ENCODE data around the gene GALNTL6.
"Not testable (repeated sequence)": the region's sequence is repeated elsewhere in the genome, so short reads cannot be mapped to it uniquely, and the experiment has no call there.

Gene GALNTL6

GRCh38 chr4:172938870-172939269 lies 1125.7 kb downstream of the GALNTL6 start:
- DNase-seq (ENCODE audit: low read depth in 2 of 2): no peak

GRCh38 chr4:172942840-172943239 lies 1129.6 kb downstream of the GALNTL6 start:
- DNase-seq (ENCODE audit: low read depth in 2 of 2): no peak

GRCh38 chr4:172945611-172946010 lies 1132.4 kb downstream of the GALNTL6 start:
- DNase-seq (ENCODE audit: low read depth in 2 of 2): no peak

DNA sequence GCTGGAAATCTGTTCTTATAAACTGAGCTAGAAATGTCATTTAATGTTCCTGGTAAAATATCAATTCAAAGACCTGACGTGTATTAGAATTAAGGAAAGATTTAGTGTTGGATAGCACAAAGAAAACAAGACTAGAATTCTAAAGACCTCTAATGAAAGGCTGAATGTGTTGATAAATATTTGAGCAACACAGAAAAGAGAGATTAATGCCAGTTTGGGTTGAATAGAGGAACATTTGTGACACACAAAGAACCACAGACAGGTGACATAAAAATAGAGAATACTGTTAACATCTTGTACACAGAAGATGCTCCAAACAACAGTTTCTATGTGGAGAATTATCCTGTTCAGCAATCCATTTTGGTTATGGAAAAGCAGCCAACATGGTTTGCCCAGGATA lies 1133.3 kb downstream of the GALNTL6 start:
- DNase-seq (ENCODE audit: low read depth in 2 of 2): no peak

GRCh38 chr4:172947594-172947993 lies 1134.4 kb downstream of the GALNTL6 start:
- DNase-seq (ENCODE audit: low read depth in 2 of 2): no peak

DNA sequence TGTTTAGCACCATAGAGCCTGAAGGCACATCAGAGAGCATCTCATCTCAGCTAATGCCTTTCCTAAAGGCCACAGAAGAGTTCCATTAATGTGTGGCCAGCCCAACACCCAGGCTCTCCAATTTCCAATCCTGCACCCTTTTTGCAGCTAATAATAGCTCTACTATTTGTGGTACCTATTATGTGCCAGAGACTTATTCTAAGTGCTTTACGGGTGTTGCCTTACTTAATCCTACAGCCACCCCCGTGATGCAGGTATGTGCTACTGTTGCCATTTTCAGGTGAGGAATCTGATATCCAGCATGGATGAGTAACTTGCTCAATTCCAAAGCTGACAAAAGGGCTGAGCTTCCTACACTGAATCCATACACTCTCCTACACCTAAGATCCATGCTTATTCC lies 1137.8 kb downstream of the GALNTL6 start:
- no peak for DNase-seq (ENCODE audit: low read depth in 2 of 2)

DNA sequence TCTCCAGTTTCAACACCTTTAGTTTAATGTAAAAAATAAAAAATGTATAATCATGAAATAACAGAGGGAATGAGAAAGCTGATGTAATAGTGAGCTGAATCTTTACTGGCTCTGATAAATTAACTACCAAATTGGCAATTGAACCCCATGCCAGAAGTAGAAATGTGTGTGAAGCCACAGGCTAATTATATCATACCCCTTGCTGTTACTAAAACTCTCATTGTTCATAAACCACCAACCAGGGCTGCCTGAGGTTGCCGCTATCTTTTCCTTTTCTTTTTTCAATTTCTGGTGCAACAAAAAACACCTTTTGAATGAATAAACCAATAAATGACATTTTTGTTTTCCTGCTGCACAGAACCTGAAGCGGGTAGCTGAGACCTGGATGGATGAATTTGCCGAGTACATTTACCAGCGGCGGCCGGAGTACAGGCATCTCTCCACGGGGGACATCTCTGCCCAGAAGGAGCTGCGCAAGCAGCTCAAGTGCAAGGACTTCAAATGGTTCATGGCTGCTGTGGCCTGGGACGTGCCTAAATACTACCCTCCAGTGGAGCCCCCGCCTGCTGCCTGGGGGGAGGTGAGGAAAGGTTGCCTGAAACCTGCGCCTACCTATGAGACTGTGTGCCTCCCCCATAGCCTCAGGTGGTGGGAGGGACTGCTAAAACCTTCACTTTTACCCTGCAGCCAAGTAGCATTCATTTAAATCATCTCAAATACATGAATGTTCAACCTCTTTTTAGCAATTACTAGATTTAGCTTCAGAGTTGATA lies 1138.7 kb downstream of the GALNTL6 start:
- no peak for DNase-seq (ENCODE audit: low read depth in 2 of 2)

GRCh38 chr4:172953896-172954568 lies 1140.8 kb downstream of the GALNTL6 start:
- no peak for DNase-seq (ENCODE audit: low read depth in 2 of 2)

- DNase-seq (ENCODE audit: low read depth in 2 of 2): not testable (repeated sequence)
Observed at GRCh38 chr4:172956340-172956739, 1143.1 kb downstream of the GALNTL6 start.

- no peak for DNase-seq (ENCODE audit: low read depth in 2 of 2)
Observed at GRCh38 chr4:172957216-172957615, 1144.0 kb downstream of the GALNTL6 start.

DNA sequence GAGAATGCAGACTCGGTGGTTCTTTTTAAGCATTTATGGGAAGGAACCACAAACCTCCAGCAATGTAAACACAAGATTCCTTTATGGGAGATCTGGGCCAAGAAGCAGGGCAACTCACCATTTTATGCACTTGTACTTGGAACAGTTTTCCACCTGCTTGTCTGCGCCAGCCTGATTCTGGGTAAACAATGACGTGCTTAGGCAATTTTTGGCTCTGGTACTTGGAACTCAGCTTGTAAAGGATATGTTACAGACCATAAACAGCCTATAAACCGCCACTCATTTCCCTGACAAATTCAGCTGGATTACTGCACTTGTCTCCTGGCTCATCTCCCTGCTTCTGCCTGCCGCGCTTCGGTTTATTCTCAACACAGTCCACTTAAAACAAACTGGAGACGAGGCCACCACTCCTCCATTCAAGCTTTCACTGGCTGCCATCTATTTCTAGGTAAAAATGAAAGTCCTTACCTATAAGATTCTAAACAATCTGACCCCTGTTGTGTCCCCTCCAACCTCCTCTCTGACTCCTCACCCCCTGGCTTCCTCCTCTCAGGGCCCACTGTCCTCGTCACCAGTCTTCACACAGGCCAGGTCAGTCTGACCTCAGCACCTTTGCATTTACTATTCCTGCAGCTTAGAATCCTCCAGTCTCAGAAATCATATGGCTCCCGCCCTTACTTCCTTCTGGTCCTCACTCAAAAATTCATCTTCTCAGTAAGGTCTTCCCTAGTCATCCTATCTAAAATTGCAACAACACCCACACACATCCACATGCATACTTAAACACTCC lies 1149.6 kb downstream of the GALNTL6 start:
- DNase-seq (ENCODE audit: low read depth in 2 of 2): peak; percentile 8 to 9

DNA sequence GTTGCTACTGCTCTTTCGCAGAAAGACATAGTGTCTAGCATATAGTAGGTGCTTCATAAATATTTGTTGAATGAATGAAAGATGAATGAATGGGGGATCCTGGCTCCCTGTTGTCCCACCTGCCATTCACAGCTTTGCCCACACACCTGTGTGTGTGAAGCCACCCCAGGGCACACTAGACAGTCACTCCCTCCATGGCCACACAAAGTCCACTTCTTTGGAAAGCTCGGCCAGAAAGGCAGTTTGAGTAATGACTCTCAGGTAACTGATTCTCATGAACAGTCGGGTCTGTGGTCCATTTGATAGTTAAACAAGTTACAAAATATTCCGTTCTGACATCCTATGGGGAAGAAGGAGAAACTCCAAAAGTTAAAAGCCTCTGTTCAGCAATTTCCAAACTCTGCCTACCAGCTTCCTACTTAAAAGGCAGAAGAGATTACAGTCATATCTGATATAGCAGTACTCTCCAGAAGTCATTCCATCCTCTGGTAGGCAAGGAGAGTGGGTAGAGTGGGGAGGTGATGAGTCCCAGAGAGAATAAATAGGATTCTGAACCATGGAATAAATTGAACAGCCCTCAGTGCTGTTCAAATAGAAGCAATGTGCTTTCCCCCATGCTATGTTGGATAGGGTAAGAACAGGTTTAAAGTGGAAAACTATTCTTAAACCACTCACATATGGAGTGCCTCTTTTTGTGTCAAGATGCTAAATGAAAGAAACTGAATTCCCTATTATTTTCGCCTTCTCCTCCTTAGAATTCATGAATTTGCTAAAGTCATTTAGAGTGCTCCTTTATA lies 1150.5 kb downstream of the GALNTL6 start:
- no peak for DNase-seq (ENCODE audit: low read depth in 2 of 2)

GRCh38 chr4:172970189-172970588 lies 1157.0 kb downstream of the GALNTL6 start:
- not testable (repeated sequence) for DNase-seq (ENCODE audit: low read depth in 2 of 2)

DNA sequence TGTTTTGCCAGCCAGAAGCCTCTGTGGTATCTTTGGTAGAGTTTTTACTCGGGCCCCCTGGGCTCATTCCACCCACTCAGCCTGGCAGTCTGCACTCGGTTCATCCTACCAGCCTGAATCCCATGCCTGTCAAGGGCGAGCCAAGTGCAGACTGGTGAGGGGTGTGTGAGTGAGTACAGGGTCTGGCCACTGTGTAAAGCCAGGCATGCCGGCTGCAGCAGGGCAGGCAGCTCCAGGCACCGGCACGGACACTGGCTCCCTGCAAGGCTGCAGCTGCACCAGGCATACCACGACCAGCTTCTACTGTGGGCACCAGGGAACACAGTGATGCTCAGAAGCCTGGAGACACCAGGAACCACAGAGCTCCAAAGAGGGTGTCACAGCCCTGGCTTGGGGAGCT lies 1161.4 kb downstream of the GALNTL6 start:
- DNase-seq (ENCODE audit: low read depth in 2 of 2): no peak

DNA sequence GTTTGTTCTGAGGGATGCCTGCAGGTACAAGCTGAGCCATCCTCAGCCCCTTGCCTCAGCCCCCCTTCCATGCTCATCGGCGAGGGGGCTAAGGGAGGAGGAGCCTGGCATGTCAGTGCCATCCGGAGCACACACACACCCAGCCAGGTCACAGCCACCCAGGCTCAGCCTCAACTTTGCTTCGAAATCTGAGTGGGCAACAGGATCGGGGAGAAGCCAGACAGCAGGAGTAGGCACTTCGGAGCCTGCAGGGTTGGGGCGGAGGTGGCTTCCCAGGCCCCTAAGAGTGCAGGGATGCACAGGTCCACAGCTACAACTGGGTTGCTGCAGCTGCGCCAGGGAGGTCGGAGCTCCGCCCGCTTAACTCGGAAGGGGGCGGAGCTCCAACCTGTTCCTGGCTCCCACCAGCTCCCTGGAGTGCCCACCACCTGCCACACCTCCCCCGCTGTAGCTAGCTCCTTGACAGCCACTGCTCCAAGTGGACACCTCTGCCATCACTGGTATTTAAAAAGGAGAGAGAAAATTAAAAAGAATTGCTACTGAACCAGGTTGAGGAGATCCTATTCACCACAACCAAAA lies 1162.5 kb downstream of the GALNTL6 start:
- no peak for DNase-seq (ENCODE audit: low read depth in 2 of 2)

DNA sequence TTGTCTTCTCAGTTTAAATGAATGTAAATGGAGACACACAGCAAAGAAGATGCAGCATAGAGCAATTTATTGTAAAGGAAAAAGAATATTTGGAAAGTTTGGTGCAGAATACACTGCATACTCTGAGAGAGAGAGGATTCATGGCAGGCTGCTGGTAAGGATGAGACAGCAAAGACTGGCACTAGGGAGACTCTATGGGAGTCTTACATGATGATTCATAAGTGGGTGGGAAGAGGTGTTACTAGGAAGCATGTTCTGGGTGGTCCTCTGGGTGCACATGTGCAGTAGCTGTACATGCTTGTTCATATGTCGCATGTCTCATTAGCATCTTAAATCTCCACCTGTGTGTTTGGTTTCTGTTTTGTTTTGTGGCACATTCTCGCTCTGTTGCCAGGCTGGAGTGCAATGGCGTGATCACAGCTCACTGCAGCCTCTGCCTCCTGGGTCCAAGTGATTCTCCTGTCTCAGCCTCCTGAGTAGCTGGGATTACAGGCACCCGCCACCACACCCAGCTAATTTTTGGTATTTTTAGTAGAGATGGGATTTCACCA lies 1164.4 kb downstream of the GALNTL6 start:
- not testable (repeated sequence) for DNase-seq (ENCODE audit: low read depth in 2 of 2)

GRCh38 chr4:172978848-172979247 lies 1165.6 kb downstream of the GALNTL6 start:
- DNase-seq (ENCODE audit: low read depth in 2 of 2): no peak

GRCh38 chr4:172979332-172979731 lies 1166.1 kb downstream of the GALNTL6 start:
- DNase-seq (ENCODE audit: low read depth in 2 of 2): no peak

DNA sequence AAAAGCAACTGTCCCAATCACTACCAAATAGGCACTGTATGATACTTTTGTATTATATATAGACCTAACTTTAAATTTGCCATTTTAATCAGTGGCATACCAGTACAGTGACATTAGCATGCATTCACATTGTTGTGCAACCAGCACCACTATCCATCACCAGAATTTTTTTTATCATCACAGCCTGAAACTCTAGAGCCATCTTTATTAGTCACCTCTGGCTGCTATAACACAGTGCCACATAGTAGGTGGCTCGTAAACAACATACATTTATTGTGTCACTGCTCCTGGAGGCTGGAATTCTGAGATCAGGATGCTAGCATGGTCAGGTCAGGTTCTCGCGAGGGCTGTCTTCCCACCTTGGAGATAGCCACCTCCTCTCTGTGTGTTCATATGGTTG lies 1167.0 kb downstream of the GALNTL6 start:
- DNase-seq (ENCODE audit: low read depth in 2 of 2): no peak

DNA sequence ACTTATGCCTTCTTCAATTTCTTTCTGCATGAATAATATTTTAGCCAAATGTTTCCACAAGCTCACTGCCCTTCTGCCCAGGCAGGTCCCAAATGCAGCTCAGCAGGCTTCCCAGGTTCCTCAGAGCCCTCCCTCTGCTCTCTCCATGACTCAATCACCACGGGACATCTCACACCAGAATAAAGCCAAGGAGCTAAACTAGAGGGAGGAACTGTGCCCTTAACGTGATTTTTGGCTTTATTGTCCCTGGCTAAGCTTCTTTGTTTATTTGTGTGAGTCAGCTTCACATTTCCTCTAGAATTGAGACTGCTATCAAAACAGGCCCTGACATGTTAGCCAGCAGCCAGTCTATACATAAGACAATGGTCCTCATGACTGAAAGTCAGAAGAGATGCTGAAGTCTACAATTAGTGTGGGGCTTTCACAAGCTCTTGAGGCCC lies 1169.0 kb downstream of the GALNTL6 start:
- DNase-seq (ENCODE audit: low read depth in 2 of 2): peak in 1 of 2 experiments; percentile 20

DNA sequence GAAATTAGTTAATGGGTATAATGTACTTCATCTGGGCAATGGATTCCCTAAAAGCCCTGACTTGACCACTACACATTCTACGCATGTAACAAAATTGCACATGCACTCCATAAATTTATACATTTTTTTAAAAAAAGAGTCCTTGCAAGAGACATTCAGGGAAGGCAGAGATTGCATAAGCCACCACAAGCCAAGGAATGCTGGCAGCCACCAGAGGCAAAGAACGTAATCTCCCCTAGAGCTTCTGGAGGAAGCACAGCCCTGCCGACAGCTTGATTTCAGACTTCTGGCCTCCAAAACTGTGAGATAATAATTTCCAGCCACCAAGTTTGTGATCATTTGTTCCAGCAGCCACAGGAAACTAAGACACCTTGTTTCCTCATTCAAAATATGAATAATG lies 1169.8 kb downstream of the GALNTL6 start:
- DNase-seq (ENCODE audit: low read depth in 2 of 2): no peak

All from fibroblast of skin of left quadriceps (primary cell).